Measurements from ENCODE around the gene SYTL3. TPM values are rescaled to one million over a fixed set of nuclear protein-coding genes. Genes with fewer than 3 reads are reported as not detected.

Gene SYTL3
- total RNA-seq, 1 donor from 2014 or later, result 13.9 TPM

DNA sequence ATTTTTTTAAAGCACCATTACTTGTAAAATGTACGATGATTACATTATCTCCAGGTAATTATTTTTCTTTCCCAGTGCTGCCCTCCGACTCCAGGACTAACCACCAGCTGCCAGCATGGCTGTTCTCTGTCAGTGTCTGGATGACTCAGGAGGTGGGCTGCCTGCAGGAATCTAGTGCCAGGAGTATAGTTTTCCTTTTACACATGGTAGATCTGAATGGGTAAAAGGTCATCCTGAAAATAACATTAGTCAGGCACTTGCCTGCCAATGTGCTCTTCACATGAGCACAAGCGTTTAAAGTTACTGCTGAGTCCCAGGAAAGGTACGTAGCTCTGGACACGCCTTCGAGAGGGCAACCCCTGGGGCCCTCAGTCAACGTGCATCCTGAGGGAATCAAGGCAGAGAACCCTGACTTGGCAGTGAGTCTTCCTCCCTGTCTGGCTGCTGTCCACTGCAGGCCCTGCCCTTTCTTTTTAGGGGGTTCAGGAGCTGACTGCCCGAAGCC lies 7.7 kb upstream of the SYTL3 start:
- Histone ChIP-seq H3K36me3 (peaks cover 4% of the 10 kb centered on the region), H3K9me3 (no peaks in the 10 kb centered on the region), H3K4me3 (peak overlapping the region; percentile 97), H3K27me3 (ENCODE audit: low read depth) (no peaks in the 10 kb centered on the region), H3K4me1 (peaks cover 43% of the 10 kb centered on the region), H3K27ac (peak overlapping the region; percentile 99)
- DNase-seq (no peak), ATAC-seq (peak in 1 of 2 donors; percentile 23)
- TF ChIP-seq, protein P1, sequence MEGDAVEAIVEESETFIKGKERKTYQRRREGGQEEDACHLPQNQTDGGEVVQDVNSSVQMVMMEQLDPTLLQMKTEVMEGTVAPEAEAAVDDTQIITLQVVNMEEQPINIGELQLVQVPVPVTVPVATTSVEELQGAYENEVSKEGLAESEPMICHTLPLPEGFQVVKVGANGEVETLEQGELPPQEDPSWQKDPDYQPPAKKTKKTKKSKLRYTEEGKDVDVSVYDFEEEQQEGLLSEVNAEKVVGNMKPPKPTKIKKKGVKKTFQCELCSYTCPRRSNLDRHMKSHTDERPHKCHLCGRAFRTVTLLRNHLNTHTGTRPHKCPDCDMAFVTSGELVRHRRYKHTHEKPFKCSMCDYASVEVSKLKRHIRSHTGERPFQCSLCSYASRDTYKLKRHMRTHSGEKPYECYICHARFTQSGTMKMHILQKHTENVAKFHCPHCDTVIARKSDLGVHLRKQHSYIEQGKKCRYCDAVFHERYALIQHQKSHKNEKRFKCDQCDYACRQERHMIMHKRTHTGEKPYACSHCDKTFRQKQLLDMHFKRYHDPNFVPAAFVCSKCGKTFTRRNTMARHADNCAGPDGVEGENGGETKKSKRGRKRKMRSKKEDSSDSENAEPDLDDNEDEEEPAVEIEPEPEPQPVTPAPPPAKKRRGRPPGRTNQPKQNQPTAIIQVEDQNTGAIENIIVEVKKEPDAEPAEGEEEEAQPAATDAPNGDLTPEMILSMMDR (IDR thresholded peaks at IDR 0.05), result no peak
- intact Hi-C loops (cut with DNase I), result no loop called here

DNA sequence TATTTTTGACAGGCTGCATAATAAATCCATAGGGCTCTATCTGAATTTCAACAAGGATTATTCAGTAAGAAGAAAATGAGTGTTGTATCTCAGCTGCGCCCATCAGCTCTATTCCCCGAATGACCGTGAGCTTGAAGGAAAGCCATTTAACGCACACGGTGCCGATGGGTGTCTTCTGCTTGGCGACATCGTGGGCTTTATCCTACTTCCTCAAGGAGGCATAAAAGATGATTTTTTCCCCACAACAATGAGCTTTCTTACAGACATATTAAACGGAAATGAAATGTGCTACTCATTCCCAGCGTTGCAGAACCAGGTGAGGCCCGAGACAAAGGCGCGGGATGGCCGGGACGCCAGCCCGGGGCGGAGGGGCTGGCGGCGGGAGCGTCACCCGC lies 6.0 kb upstream of the SYTL3 start:
- no peaks in the 10 kb centered on the region for H3K36me3 ChIP-seq
- H3K27me3 ChIP-seq (ENCODE audit: low read depth), result no peaks in the 10 kb centered on the region
- peak in 1 of 2 donors; percentile 0 for ATAC-seq
- TF ChIP-seq, protein P1 (IDR thresholded peaks at IDR 0.05), result no peak
- DNase-seq, result no peak
- H3K9me3 ChIP-seq, result no peaks in the 10 kb centered on the region
- H3K27ac ChIP-seq, result peak overlapping the region; percentile 99
- peaks cover 48% of the 10 kb centered on the region for H3K4me1 ChIP-seq
- H3K4me3 ChIP-seq, result peak overlapping the region; percentile 97
- intact Hi-C loops (cut with DNase I), result no loop called here

DNA sequence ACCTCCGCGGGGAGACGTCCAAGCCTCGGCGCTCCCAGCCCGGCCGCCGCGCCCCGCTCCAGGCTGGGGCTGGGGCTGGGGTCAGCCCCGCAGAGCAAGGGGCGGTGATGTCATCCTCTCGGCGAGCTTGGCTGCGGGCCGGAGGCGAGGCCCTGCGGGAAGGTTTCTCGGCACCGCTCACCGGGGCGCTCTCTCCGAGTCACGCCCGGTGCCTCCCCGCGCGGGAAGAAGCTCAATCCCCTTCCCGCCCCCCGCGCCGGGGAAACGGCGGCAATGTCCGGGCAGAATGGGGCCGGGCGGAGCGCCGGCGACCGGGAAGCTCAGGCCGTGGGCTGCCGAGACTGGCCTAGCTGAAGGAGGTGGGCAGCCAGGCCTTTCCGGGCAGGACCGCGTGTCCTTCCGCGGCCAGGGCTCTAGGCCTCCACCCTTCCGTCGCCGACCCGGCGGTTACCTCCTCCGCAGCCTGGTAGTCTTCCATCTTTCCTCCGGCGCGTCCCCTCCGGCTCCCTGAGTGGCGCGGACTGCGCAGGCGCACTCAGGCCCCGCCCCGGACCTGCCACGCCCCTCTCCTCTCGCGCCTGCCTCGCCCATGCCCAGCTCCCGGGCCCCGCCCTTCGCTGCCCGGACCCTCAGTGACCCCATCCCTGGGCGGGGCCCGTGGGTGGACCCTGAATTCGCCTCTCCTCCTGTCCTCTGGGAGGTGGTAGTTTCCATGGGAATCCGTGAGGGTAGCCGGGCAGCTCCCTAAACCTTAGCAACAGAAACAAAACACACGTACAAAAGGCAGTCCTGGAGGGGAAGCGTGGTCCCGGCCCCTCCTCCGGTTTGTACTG lies 5.4 kb upstream of the SYTL3 start, which contains the start of gene DYNLT1:
Gene DYNLT1, minus strand, starts transcription at position 513 of the 833 bp plus-strand sequence. Its CDS starts 35 bp downstream, at position 478.
- peak; percentile 94 to 97 for ATAC-seq
- TF ChIP-seq, protein P1 (IDR thresholded peaks at IDR 0.05), result no peak
- Histone ChIP-seq H3K9me3 (no peaks in the 10 kb centered on the region), H3K36me3 (no peaks in the 10 kb centered on the region), H3K27ac (peak within 1 kb of the TSS; percentile 99), H3K4me1 (peaks cover 54% of the 10 kb centered on the region), H3K4me3 (peak within 1 kb of the TSS; percentile 97), H3K27me3 (ENCODE audit: low read depth) (no peaks in the 10 kb centered on the region)
- intact Hi-C loops (cut with DNase I), result no loop called here
- DNase-seq, result peak; percentile 95

DNA sequence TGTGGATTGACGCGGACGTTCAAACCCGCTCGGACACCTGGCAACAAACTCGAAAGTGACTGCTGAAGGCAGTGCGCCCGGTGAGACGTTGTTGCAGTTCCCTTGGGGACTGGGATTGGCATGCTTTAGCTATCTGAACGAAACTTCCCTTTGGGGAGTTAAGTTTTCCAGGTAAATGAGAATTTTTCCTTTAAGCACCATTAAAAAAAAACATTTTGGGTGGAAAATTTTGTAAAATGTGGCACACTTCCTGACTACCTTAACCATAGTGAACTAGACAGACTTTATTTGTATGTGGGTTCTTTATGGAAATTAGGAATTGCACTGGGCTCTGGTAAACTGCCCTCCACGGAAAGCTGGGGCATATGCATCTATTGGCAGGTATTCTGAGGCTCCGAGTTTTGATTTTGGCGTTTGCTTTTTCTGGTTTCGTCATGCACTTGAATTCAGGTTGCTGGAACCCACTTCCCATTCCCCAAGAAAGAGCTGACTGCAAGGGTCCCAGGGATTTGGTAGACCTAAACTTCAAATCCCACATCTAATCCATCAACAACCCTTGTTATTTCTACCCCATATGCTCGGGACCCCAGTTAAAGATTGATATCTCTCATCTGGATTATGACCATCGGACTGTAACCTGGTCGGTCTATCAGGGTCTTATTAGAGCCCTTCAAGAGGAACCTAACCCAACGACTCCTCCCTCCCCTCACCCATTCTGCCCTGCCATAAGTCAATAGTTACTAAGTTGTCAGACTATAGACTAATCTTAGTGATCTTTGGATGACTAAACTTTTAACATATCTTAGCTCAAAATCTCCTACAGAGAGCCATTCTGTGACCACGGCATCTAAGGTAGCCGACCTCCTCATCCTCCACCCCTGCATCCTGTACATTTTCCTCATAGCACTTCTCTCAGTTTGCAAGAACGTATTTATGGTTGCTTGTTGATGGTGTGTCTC lies 4.5 kb upstream of the SYTL3 start:
- Histone ChIP-seq H3K9me3 (no peaks in the 10 kb centered on the region), H3K27me3 (ENCODE audit: low read depth) (no peaks in the 10 kb centered on the region), H3K4me3 (peak overlapping the region; percentile 97), H3K27ac (peak overlapping the region; percentile 99), H3K4me1 (peaks cover 52% of the 10 kb centered on the region), H3K36me3 (no peaks in the 10 kb centered on the region)
- intact Hi-C loops (cut with DNase I), result no loop called here
- ATAC-seq (no peak), DNase-seq (no peak)
- TF ChIP-seq, protein P1 (IDR thresholded peaks at IDR 0.05), result no peak
